Activated naive CD8-positive, alpha-beta T cell treated with anti-CD3 and anti-CD28 coated beads, Interleukin-2, amount 50 U/mL, for 24 hours (primary cell): ENCODE results near the gene DNAAF5.

Experiments
- ATAC-seq: fragments of 150-1000 bp; cut with Tn5 transposase; one replicate; pipeline ENCODE4 v1.10.0; 2021
- DNase-seq: peaks from one replicate; pipeline ENCODE4 v3.0.0; 2021
- H3K27ac Mint-ChIP-seq: one replicate; pipeline ENCODE4 v1.8.0; 2021; ENCODE audit warnings: mild to moderate bottlenecking, mixed read lengths
- H3K27me3 Mint-ChIP-seq: one replicate; pipeline ENCODE4 v1.8.0; 2021; ENCODE audit warnings: mixed read lengths
- H3K36me3 Mint-ChIP-seq: one replicate; pipeline ENCODE4 v1.8.0; 2021; ENCODE audit warnings: low read depth, mixed read lengths
- H3K4me1 Mint-ChIP-seq: one replicate; pipeline ENCODE4 v1.8.0; 2021; ENCODE audit warnings: mixed read lengths
- H3K4me3 Mint-ChIP-seq: one replicate; pipeline ENCODE4 v1.8.0; 2021; ENCODE audit warnings: mild to moderate bottlenecking, moderate library complexity, mixed read lengths
- H3K9me3 Mint-ChIP-seq: one replicate; pipeline ENCODE4 v1.8.0; 2021; ENCODE audit warnings: mixed read lengths

The DNAAF5 gene

DNA sequence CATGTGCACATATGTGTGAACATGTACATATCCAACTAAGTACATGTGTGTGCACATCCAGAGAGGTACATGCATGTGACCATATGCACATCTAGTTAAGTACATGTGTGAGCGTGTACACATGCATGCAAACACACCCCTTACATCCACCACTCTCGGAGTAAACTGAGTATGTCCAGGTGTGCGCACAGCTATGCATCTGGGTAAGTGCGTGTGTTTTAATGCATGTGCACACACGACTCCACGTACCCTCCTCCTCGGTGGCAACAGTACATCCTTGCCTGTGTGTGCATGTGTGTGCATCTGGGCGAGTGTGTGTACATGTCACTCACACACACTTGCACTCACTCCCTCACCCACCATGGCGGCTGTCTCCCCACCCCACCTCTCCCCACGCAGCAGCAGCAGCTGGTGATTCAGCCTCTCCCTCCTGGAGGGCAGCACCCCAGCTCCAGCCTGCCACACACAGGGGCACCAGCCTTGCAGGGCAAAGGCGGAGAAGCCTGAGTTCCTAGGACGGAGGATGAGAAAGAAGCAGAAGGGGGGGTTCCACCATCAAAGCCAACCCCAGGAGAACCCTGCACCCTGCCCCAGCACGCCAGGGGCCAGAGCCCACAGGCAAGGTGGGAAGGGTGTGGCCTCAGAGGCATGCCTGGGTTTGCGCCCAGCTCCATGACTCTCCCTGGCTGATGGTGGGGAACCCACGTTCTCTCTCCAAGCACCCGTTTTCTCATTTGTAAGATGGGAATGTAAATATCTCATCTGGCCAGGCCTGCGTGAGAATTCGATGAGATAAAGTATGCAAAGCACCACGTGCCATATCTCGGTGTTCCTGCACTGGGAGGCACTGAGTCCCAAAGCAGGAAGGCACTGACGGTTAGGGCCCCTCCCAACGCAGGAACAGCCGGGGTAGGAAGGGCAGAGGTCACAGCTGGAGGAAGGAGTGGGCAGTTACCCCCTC lies 27.7 kb upstream of the DNAAF5 start:
- H3K9me3 Mint-ChIP-seq = peaks cover 8% of the 10 kb centered on the region
- H3K4me1 Mint-ChIP-seq = no peaks in the 10 kb centered on the region
- H3K27me3 Mint-ChIP-seq = no peaks in the 10 kb centered on the region
- peaks cover 18% of the 10 kb centered on the region for H3K36me3 Mint-ChIP-seq
- no peak for DNase-seq
- ATAC-seq = no peak
- H3K27ac Mint-ChIP-seq = no peak overlapping the region
- H3K4me3 Mint-ChIP-seq = no peak overlapping the region

DNA sequence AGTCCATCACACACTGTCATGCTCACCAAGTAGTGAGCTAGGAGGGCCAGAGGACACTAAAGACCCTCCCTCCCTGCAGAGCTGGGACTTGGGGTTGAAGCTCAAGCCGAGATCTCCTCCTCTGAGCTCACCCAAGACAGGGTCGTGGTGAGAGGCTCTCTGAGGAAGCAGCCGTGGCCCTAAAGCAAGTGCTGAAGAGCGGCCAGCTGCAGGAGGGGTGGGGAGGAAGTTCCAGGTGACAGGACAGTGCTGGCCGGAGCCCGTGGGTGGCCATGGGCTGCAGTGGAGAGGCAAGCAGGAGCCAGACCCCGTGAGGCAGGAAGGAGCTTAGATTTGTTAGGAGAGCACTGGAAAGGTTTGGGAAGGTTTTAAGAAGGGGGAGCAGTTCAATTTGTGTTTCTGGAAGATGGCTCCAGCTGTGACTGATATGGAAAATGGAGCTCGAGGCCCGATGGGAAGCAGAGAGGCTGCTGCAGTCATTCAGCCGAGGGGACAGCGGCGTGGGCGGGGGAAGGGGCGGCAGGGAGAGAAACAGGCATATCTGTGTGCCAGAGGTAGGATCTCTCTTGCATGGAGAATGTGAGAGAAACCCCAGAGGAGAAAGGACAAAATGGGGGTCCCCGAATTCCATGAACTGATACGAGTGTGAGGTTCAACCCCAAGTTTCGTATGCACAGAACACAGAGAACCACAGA lies 26.9 kb upstream of the DNAAF5 start:
- Mint-ChIP-seq H3K9me3 (peaks cover 13% of the 10 kb centered on the region), H3K4me3 (no peak overlapping the region), H3K27ac (no peak overlapping the region)

DNA sequence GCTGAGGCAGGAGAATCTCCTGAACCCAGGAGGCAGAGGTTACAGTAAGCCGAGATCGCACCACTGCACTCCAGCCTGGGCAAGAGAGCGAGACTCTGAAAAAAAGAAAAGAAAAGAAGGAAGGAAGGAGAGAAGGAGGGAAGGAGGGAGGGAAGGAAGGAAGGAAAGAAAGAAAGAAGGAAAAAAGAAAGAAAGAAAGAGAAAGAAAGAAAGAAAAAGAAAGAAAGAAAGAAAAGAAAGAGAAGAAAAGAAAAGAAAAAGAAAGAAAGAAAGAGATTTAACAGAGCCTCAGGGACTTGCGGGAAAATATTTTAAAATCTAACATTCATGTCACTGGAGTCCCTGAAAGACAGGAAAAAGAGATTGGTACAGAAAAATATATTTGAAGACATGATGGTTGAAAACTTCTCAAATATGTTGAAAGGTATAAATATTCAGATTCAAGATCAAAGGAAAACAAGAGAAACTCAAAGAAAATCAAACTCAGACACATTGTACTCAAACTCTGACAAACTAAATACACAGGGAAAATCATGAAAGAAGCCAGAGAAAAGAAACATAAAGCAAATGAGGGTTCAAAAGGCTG lies 25.3 kb upstream of the DNAAF5 start:
- Mint-ChIP-seq H3K9me3 (peaks cover 13% of the 10 kb centered on the region), H3K36me3 (peaks cover 28% of the 10 kb centered on the region), H3K4me3 (no peak overlapping the region)

More for the DNA sequence above, 26.9 kb upstream of the DNAAF5 start:
- ATAC-seq (no peak), DNase-seq (no peak)
- peaks cover 25% of the 10 kb centered on the region for H3K36me3 Mint-ChIP-seq
- no peaks in the 10 kb centered on the region for H3K4me1 Mint-ChIP-seq
- no peaks in the 10 kb centered on the region for H3K27me3 Mint-ChIP-seq

DNA sequence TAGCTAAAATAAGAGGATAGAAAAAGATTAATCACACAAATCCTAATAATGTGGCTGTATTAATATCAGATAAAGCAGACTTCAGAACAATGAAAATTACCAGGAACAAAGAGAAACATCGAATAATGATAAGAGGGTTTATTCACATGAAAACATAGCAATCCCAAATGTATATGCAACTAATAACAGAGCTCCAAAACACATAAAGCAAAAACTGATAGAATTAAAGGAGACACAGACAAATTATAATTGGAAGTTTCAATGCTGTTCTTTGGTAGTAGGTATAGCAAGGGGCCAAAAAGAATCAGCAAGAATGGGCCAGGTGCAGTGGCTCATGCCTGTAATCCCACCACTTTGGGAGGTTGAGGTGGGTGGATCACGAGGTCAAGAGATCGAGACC lies 23.4 kb upstream of the DNAAF5 start:
- Mint-ChIP-seq H3K27me3 (no peaks in the 10 kb centered on the region), H3K4me3 (no peak overlapping the region), H3K27ac (no peak overlapping the region), H3K4me1 (no peaks in the 10 kb centered on the region), H3K36me3 (peaks cover 38% of the 10 kb centered on the region), H3K9me3 (peaks cover 13% of the 10 kb centered on the region)
- DNase-seq (no peak), ATAC-seq (no peak)

More for the DNA sequence above, 25.3 kb upstream of the DNAAF5 start:
- DNase-seq = no peak
- H3K27ac Mint-ChIP-seq = no peak overlapping the region
- ATAC-seq = no peak
- H3K27me3 Mint-ChIP-seq = no peaks in the 10 kb centered on the region
- no peaks in the 10 kb centered on the region for H3K4me1 Mint-ChIP-seq

DNA sequence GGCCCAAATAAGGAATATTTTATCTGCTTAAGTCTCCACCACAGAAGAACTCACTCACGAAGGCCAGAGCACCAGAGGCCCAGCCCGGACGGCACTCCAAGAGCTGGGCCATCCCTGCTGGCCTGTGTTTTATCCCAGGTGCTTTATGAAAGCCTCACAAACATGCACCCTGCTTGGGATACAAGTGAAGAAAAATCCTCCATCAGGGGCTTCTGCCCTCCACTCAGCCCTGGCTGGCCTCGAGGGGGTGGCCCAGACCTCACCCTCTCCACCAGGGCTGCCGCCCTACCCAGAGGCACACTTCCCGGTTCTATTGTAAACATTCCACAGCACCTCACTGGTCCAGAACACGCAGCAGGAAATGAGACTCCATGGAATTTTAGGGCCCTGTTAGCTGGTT lies 19.8 kb upstream of the DNAAF5 start:
- no peak for DNase-seq
- H3K9me3 Mint-ChIP-seq = peaks cover 13% of the 10 kb centered on the region
- peaks cover 1% of the 10 kb centered on the region for H3K4me1 Mint-ChIP-seq
- no peak for ATAC-seq
- no peaks in the 10 kb centered on the region for H3K27me3 Mint-ChIP-seq
- H3K27ac Mint-ChIP-seq = no peak overlapping the region
- H3K36me3 Mint-ChIP-seq = peaks cover 39% of the 10 kb centered on the region
- no peak overlapping the region for H3K4me3 Mint-ChIP-seq

DNA sequence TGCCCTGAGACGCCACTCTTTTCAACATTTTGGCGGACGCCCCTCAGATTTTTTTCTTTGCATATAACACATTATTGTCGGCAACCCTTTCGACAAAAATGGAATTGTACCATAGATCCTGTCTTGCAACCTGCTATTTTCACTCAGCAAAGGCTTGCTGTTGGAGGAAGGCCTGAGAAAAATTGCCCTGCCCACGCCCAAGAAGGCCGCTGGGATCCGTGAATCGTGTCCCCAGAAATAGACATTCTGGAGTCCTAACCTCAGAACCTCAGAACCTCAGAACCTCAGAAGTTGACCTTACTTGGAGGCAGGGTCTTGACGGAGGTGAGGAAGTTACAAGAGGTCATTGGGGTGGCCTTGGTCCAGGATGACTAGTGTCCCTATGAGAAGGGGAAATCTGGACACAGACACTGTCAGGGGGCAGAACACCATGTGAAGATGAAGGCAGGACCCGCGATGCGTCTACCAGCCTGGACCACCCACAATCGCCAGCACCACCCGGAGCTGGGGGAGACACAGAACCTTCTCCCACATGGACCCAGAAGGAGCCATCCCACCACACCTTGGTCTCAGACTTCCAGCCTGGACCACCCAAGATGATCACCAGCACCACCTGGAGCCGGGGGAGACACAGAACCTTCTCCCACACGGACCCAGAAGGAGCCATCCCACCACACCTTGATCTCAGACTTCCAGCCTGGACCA lies 19.1 kb upstream of the DNAAF5 start:
- Mint-ChIP-seq H3K27ac (no peak overlapping the region), H3K36me3 (peaks cover 34% of the 10 kb centered on the region), H3K4me1 (peaks cover 1% of the 10 kb centered on the region), H3K27me3 (no peaks in the 10 kb centered on the region), H3K9me3 (peaks cover 13% of the 10 kb centered on the region), H3K4me3 (no peak overlapping the region)
- DNase-seq = no peak
- ATAC-seq = no peak

DNA sequence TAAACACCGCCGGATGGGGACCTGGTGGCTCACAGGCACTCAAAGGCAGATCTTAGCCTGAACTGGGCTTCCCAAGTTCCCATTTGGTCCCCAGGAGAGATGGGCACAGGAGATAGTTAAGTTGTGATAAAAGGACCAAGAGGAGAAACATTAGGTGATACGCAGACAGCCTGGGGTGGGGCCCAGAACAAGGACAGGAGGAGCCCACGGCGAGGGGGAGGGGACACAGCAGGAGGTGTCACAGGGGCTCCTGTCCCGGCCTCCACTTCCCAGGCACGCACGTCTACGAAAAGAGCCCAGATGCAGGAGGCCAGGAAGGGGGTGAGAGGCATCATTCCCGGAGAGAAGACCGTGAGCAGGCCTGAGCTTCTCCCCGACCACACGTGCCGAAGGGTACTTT lies 16.3 kb upstream of the DNAAF5 start:
- DNase-seq = no peak
- no peak overlapping the region for H3K4me3 Mint-ChIP-seq
- no peak overlapping the region for H3K27ac Mint-ChIP-seq
- H3K27me3 Mint-ChIP-seq = no peaks in the 10 kb centered on the region
- H3K36me3 Mint-ChIP-seq = peaks cover 24% of the 10 kb centered on the region
- no peaks in the 10 kb centered on the region for H3K9me3 Mint-ChIP-seq
- ATAC-seq = no peak
- peaks cover 10% of the 10 kb centered on the region for H3K4me1 Mint-ChIP-seq

DNA sequence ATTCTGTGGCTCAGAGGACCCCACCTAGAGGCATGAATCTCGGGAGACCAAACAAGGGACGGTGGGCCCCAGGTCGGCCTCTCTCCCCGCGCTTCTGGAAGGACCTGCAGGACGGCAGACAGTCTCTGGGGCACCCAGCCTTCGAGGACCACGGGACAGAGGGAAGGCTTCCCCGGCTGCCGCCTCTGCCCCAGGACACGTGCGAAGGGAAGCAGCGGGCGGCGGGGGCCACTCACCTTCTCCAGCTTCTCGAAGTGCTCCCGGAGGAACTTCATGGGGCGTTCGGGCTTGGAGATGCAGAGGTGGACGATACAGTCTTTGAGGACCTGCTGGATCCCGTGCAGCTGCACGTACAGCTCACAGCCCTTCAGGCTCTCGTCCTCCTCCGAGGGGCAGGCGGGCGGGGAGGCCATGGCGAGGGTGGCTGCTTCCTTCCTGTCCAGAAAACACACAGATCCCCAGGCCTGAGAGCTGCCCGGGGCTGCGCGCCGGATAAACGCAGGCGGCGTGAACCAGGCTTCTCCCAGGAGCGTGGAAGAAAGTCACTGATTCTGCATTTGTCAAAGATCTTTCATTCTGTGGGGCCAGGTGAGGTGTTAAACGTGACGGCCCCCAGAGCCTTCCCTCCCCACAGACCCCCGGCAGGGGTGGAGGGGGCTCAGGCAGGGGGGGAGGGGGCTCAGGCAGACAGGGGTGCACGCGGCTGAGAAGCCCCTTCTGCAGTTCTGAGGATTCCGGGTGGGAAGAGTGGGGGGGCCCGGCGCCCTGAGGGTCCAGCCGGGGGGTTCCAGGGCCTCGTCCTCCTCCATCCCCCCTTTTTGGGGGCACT lies 15.2 kb upstream of the DNAAF5 start:
- ATAC-seq = no peak
- Mint-ChIP-seq H3K36me3 (peaks cover 24% of the 10 kb centered on the region), H3K27me3 (no peaks in the 10 kb centered on the region), H3K4me3 (no peak overlapping the region), H3K9me3 (no peaks in the 10 kb centered on the region), H3K27ac (no peak overlapping the region), H3K4me1 (peaks cover 10% of the 10 kb centered on the region)
- DNase-seq = no peak

DNA sequence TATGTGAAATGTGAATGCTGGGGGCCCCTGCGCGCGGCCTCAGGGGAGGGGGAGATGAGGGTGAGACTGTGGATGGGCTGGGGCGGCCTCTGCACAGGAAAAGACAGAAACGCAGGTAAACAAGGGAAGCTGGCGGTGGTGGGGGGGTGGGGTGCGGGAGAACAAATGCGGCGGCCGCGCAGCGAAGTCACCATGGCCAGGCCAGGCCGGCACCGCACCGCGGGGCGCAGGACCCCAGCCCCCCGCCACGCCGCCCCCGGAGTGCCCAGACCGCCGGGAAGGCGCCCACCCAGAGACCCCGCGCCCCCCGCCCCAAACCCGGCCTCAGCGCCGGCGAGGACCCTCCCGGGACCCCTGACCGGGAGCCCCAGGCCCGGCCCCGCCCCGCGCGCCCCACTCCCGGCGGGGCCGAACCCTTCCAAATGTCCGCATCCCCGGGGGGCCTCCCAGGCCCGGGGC lies 14.5 kb upstream of the DNAAF5 start:
- Mint-ChIP-seq H3K27me3 (no peaks in the 10 kb centered on the region), H3K27ac (no peak overlapping the region), H3K9me3 (no peaks in the 10 kb centered on the region), H3K4me1 (peaks cover 14% of the 10 kb centered on the region), H3K4me3 (no peak overlapping the region), H3K36me3 (peaks cover 25% of the 10 kb centered on the region)
- ATAC-seq (no peak), DNase-seq (no peak)

DNA sequence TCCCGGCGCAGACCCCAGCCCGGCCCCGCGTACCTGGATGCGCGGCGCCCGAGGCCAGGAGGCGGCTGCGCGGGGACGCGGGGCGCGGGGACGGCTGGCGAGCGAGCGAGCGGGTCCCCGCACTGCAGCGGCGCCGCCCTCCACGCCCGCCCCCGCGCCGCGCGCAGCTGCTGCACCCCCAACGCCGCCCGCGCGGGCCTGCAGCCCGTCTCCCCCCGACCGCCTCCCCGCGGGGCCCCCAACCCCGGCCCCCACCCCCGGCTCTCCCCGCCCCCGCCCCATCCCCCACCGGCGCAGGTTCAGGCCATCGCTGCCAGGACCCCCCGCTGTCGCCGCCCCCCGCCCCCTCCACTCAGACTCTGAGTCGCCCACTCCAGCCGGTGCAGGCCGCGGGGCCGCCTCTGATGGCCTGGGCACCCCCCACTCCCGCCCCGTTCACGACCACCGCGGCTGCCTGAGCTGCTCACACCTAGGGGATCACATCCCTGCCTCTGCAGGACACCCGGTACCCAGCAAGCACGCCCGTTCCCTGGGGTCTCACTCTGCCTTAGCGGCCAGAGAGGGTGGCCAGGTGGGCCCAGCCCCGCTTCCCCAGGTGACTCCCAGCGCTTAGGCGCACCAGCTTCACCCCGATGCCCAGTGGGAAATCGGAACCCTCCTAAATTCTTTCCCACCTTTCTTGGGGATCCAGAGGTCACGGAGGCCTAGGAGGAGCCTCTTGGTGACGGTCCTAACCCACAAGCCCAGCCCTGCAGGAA lies 13.9 kb upstream of the DNAAF5 start:
- no peaks in the 10 kb centered on the region for H3K9me3 Mint-ChIP-seq
- H3K4me3 Mint-ChIP-seq = peak overlapping the region; percentile 32
- DNase-seq (no peak), ATAC-seq (no peak)
- H3K27ac Mint-ChIP-seq = no peak overlapping the region
- peaks cover 21% of the 10 kb centered on the region for H3K36me3 Mint-ChIP-seq
- no peaks in the 10 kb centered on the region for H3K27me3 Mint-ChIP-seq
- H3K4me1 Mint-ChIP-seq = peaks cover 14% of the 10 kb centered on the region

DNA sequence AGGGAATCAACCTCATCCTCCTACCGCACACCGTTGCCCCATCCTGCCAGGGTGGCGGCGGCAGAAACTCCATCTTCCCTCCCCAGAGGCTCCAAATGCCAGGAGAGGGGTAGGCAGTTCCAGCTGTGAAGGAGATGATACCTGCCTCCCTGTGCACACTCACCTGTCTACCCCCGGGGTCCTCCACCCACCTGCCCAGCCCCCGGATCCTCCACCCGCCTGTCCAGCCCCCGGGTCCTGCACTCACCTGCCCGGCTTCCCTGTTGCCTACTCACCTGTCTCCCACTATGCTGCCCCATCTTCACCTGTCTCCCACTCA lies 13.4 kb upstream of the DNAAF5 start:
- no peak for ATAC-seq
- no peak for DNase-seq
- Mint-ChIP-seq H3K27me3 (no peaks in the 10 kb centered on the region), H3K27ac (no peak overlapping the region), H3K4me3 (peak overlapping the region; percentile 34), H3K36me3 (peaks cover 17% of the 10 kb centered on the region), H3K9me3 (no peaks in the 10 kb centered on the region), H3K4me1 (peaks cover 14% of the 10 kb centered on the region)

DNA sequence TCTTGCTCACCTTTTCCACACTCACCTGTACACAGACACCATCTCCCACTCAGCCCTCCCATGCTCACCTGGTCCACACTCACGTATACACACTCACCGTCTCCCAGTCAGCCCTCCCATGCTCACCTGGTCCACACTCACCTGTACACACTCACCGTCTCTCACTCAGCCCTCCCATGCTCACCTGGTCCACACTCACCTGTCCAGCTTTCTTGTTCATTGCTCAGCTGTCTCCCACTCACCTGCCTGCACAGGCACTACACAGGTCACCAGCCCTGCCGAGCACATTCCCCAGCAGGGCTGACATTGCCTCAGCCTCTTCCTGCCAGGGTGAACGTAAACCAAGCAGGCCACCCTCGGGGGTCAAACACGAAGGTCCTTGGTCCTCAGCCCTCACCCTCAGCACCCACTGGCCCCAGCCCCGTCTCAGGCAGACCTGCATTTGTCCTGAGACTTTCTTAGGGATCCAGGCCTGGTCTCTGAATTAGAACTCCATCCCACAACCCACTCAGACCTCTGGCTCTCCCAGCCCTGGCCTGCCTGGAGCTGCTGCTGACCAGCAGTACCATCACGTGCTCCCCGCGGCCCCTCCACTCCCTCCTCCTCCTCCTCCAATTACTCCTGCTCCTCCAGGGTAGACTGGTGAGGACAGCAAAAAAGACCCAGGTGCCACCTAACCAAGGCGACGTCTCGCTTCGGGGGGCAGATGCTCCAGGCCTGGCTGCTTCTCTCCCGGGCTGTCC lies 12.8 kb upstream of the DNAAF5 start:
- no peaks in the 10 kb centered on the region for H3K27me3 Mint-ChIP-seq
- DNase-seq (no peak), ATAC-seq (no peak)
- H3K4me1 Mint-ChIP-seq = peaks cover 14% of the 10 kb centered on the region
- H3K4me3 Mint-ChIP-seq = peak overlapping the region; percentile 34
- H3K9me3 Mint-ChIP-seq = no peaks in the 10 kb centered on the region
- no peak overlapping the region for H3K27ac Mint-ChIP-seq
- H3K36me3 Mint-ChIP-seq = peaks cover 17% of the 10 kb centered on the region

DNA sequence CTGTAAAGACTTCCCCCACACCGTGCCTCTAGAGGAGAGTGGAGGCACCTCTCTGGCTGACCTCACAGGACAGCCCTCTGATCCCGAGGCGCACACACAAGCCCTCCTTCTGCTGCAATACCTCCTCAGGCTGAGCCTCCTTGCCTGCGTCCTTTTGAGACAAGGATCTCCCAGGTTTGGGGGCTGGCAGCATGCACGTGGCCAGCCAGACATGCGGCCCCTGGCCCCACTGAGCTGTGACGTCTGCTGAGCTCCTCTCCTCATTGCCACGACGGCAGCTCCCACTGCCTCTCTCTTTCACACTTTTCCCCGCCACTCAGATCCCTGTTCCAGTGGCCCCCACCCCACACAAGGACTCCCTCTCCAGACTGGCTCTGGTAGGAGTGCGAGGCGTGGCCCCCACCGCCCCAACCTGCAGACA lies 12.2 kb upstream of the DNAAF5 start:
- DNase-seq (no peak), ATAC-seq (no peak)
- no peak overlapping the region for H3K4me3 Mint-ChIP-seq

More for the DNA sequence above, 12.2 kb upstream of the DNAAF5 start:
- peaks cover 14% of the 10 kb centered on the region for H3K4me1 Mint-ChIP-seq
- no peak overlapping the region for H3K27ac Mint-ChIP-seq
- H3K36me3 Mint-ChIP-seq = peaks cover 17% of the 10 kb centered on the region
- no peaks in the 10 kb centered on the region for H3K9me3 Mint-ChIP-seq
- no peaks in the 10 kb centered on the region for H3K27me3 Mint-ChIP-seq
